Endothelial cell of umbilical vein (primary cell): ENCODE measurements around the gene VSTM4.

Source experiments
- CTCF ChIP-seq, 2 donors: IDR thresholded peaks; 1 replicate in 1 of 2; 2 replicates in 1 of 2; pipeline ENCODE4 v1.5.1; 2011; ENCODE audit warnings: low read length in 2 of 2, mild to moderate bottlenecking in 2 of 2, moderate library complexity in 2 of 2, control low read depth in 1 of 2, inconsistent platforms in 1 of 2, low read depth in 1 of 2; ENCODE audit not compliant: insufficient read depth in 1 of 2; ENCODE audit errors: extremely low read depth in 1 of 2
- EZH2 ChIP-seq: IDR thresholded peaks from 2 replicates; pipeline ENCODE4 v1.6.1; 2012; ENCODE audit warnings: borderline replicate concordance, low read depth, mild to moderate bottlenecking, moderate library complexity, low read length, inconsistent platforms; ENCODE audit not compliant: severe bottlenecking
- GATA2 ChIP-seq: IDR thresholded peaks from 2 replicates; pipeline ENCODE4 v1.7.0; 2011; ENCODE audit warnings: low read depth, mild to moderate bottlenecking, moderate library complexity, mixed read lengths, low read length; ENCODE audit not compliant: insufficient read length, insufficient read depth
- JUN ChIP-seq: IDR thresholded peaks from 2 replicates; pipeline ENCODE4 v1.6.1; 2011; ENCODE audit warnings: borderline replicate concordance, low read depth; ENCODE audit not compliant: insufficient read length, insufficient read depth
- MAX ChIP-seq: IDR thresholded peaks from 2 replicates; pipeline ENCODE4 v1.6.1; 2011; ENCODE audit not compliant: insufficient read depth, insufficient read length
- MYC ChIP-seq: IDR thresholded peaks from one replicate; pipeline ENCODE4 v1.6.1; 2011; ENCODE audit warnings: mild to moderate bottlenecking, low read depth, low read length
- POLR2A ChIP-seq: IDR thresholded peaks from 2 replicates; pipeline ENCODE4 v1.6.1; 2012; ENCODE audit warnings: low read depth, mild to moderate bottlenecking, control low read depth, low read length
- POLR2AphosphoS5 ChIP-seq: IDR thresholded peaks from 2 replicates; pipeline ENCODE4 v1.6.1; 2012; ENCODE audit warnings: low read depth, mild to moderate bottlenecking, control low read depth, low read length, moderate library complexity; ENCODE audit not compliant: insufficient read depth

GRCh38 chr10:49062229-49062628, 53.1 kb downstream of the VSTM4 start:
- TF ChIP-seq CTCF (IDR thresholded peaks at IDR 0.05; ENCODE audit: extremely low read depth in 1 of 2, insufficient read depth in 1 of 2, low read depth in 1 of 2, low read length in 2 of 2): no peak
- TF ChIP-seq POLR2A: no peak
- TF ChIP-seq POLR2AphosphoS5: no peak
- no peak for TF ChIP-seq JUN
- TF ChIP-seq MYC: no peak
- TF ChIP-seq EZH2: no peak
- TF ChIP-seq GATA2: no peak
- no peak for TF ChIP-seq MAX
